HepG2 (cell line): ENCODE results near the gene SIVA1. TPM values are rescaled to one million over a fixed set of nuclear protein-coding genes. Genes with fewer than 3 reads are reported as not detected.
A peak's percentile ranks its signal among the peaks of the same experiment; 100 is the strongest.

Experiments used
- ARNT2 ChIP-seq: sonication (generic); formaldehyde crosslinking; IDR thresholded peaks from 2 replicates; pipeline ENCODE4 v1.8.0; 2022; ENCODE audit warnings: mild to moderate bottlenecking, low read depth, missing genetic modification reagents, moderate library complexity
- CSRNP2 ChIP-seq: sonication (generic); formaldehyde crosslinking; conservative IDR thresholded peaks from 2 replicates; pipeline ENCODE4 v1.8.0; 2022; ENCODE audit warnings: low read depth, missing genetic modification reagents
- GATAD2A ChIP-seq: IDR thresholded peaks from 2 replicates; pipeline ENCODE4 v1.6.1; 2016
- KAT7 ChIP-seq: IDR thresholded peaks from 2 replicates; pipeline ENCODE4 v1.6.1; 2018; ENCODE audit warnings: borderline replicate concordance, missing compliant biosample characterization
- KDM2A ChIP-seq: sonication (generic); formaldehyde crosslinking; IDR thresholded peaks from 2 replicates; pipeline ENCODE4 v1.4.0; 2020; ENCODE audit warnings: low read depth, missing genetic modification reagents, borderline replicate concordance
- NR2C2 ChIP-seq: sonication (generic); formaldehyde crosslinking; IDR thresholded peaks from 2 replicates; pipeline ENCODE4 v1.4.0; 2020; ENCODE audit warnings: missing genetic modification reagents, mild to moderate bottlenecking, moderate library complexity, borderline replicate concordance
- NR2F2 ChIP-seq: IDR thresholded peaks from 2 replicates; pipeline ENCODE4 v1.6.1; 2012; ENCODE audit warnings: low read depth, inconsistent platforms, borderline replicate concordance
- PLRG1 ChIP-seq: fragments of 450-650 bp; conservative IDR thresholded peaks from 2 replicates; pipeline ENCODE4 v1.6.1; 2016
- POGZ ChIP-seq: sonication (generic); formaldehyde crosslinking; IDR thresholded peaks from 2 replicates; pipeline ENCODE4 v1.4.0; 2020; ENCODE audit warnings: mild to moderate bottlenecking, missing genetic modification reagents
- RAD51 ChIP-seq: fragments of 450-650 bp; IDR thresholded peaks from 2 replicates; pipeline ENCODE4 v1.6.1; 2016; ENCODE audit warnings: borderline replicate concordance
- SIN3A ChIP-seq: IDR thresholded peaks from 2 replicates; pipeline ENCODE4 v1.6.1; 2011; ENCODE audit warnings: low read depth, mild to moderate bottlenecking, control low read depth, low read length, borderline replicate concordance
- SKI ChIP-seq: fragments of 450-650 bp; IDR thresholded peaks from one replicate; pipeline ENCODE4 v1.6.1; 2018; ENCODE audit warnings: mild to moderate bottlenecking; ENCODE audit not compliant: partially characterized antibody
- TAF1 ChIP-seq: sonication (generic); formaldehyde crosslinking; IDR thresholded peaks from 2 replicates; pipeline ENCODE4 v1.4.0; 2020; ENCODE audit warnings: missing genetic modification reagents
- YEATS4 ChIP-seq: sonication (generic); formaldehyde crosslinking; IDR thresholded peaks from 2 replicates; pipeline ENCODE4 v1.4.0; 2020; ENCODE audit warnings: missing genetic modification reagents, borderline replicate concordance
- ZBTB25 ChIP-seq: IDR thresholded peaks from 2 replicates; pipeline ENCODE4 v1.6.1; 2018; ENCODE audit warnings: missing genetic modification reagents
- ZBTB8A ChIP-seq: sonication (generic); formaldehyde crosslinking; IDR thresholded peaks from 2 replicates; pipeline ENCODE4 v1.4.0; 2020; ENCODE audit warnings: mild to moderate bottlenecking, low read depth, missing genetic modification reagents, borderline replicate concordance
- ZNF180 ChIP-seq: sonication (generic); formaldehyde crosslinking; IDR thresholded peaks from 2 replicates; pipeline ENCODE4 v1.4.0; 2020; ENCODE audit warnings: low read depth, missing genetic modification reagents, borderline replicate concordance
- ZNF275 ChIP-seq: sonication (generic); formaldehyde crosslinking; IDR thresholded peaks from 2 replicates; pipeline ENCODE4 v1.8.0; 2022; ENCODE audit warnings: missing genetic modification reagents, mild to moderate bottlenecking, inconsistent platforms, borderline replicate concordance
- ZNF510 ChIP-seq: sonication (generic); formaldehyde crosslinking; IDR thresholded peaks from 2 replicates; pipeline ENCODE4 v1.4.0; 2020; ENCODE audit warnings: low read depth, mild to moderate bottlenecking, missing genetic modification reagents
- ZNF543 ChIP-seq: sonication (generic); formaldehyde crosslinking; IDR thresholded peaks from 2 replicates; pipeline ENCODE4 v1.4.0; 2020; ENCODE audit warnings: mild to moderate bottlenecking, missing genetic modification reagents
- ZNF546 ChIP-seq: sonication (generic); formaldehyde crosslinking; conservative IDR thresholded peaks from 2 replicates; pipeline ENCODE4 v1.8.1; 2023; ENCODE audit warnings: mild to moderate bottlenecking, missing genetic modification reagents
- polyA plus RNA-seq, 8 experiments: library from polyadenylated mRNA; depleted of rRNA in 3 of 8; stranded (reverse) in 7 of 8; unstranded in 1 of 8; fragments of >200 nt; fragmentation: Illumina TruSeq in 4 of 8; extraction: Trizol in 4 of 8; gene quantifications; 2 replicates each; pipeline versions ENCODE4 v1.2.1 to v1.2.3, GENCODE V29; 2011 to 2016; ENCODE audit warnings: low read depth in 4 of 8, missing spikeins in 1 of 8, mixed read lengths in 1 of 8; ENCODE audit not compliant: insufficient read depth in 1 of 8
- total RNA-seq, 5 experiments: library from RNA; depleted of rRNA; stranded (reverse); fragments of >200 nt; fragmentation: Illumina TruSeq; extraction: Trizol; gene quantifications; 2 replicates each; pipeline ENCODE4 v1.2.3, GENCODE V29; 2016; ENCODE audit warnings: low read depth in 1 of 5
- TF ChIP-seq, protein P1 (sequence below): sonication (generic); formaldehyde crosslinking; IDR thresholded peaks from 2 replicates; pipeline ENCODE4 v1.5.0; 2020; ENCODE audit warnings: missing genetic modification reagents
- TF ChIP-seq, protein P2 (sequence below): sonication (generic); formaldehyde crosslinking; IDR thresholded peaks from 2 replicates; pipeline ENCODE4 v1.4.0; 2020; ENCODE audit warnings: low read depth, missing genetic modification reagents

SIVA1 gene
- total and polyA plus RNA-seq, 2 of the 13 experiments (the other 11 are each of a cell fraction or from before 2014, with no cell fraction given) = 123 to 186 TPM

DNA sequence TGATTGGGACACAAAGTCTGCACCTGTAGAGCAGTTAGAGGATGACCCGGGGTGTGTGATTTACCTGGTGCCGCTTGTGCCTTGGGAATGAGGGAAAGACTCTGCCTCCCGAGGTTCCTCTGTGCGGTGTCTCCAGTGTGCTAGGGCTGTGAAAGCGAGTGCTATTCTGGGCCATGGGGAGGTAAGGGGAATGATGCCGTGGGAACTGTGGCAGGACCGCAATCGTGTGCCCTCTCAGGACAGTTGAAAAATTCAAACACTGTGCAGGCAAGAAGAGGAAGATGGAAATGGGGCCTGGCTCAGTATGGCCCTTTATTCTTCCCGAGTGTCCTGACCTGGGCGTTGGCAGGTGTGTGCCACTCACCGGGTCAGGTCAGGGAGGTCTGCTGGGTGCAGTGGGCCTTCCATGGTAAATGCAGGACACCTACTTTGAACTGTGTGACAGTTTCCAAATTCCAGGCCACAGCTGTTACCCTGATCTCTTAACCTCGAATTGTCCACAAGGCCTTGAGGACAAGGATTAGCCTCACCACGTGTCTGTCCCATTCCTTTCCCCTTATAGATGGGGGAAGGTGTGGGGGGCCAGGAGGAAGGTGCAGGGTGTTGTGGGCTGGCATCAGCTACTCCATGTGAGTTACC is 1.4 kb downstream of the SIVA1 start (continued):
- TF ChIP-seq SKI (no peak), CSRNP2 (CRISPR knock-in tag) (no peak), ZBTB8A (CRISPR knock-in tag) (no peak), ZBTB25 (CRISPR knock-in tag) (no peak), SIN3A (peak; percentile 15; the same call in 1 of the 2 replicates), NR2C2 (CRISPR knock-in tag) (no peak), ZNF510 (CRISPR knock-in tag) (no peak), NR2F2 (no peak), GATAD2A (no peak), ZNF543 (no peak), KAT7 (CRISPR knock-in tag) (no peak), ZNF180 (CRISPR knock-in tag) (no peak), POGZ (no peak), PLRG1 (no peak), ARNT2 (CRISPR knock-in tag) (no peak), ZNF546 (CRISPR knock-in tag) (no peak), KDM2A (CRISPR knock-in tag) (no peak), YEATS4 (no peak), TAF1 (CRISPR knock-in tag) (no peak), ZNF275 (no peak), RAD51 (no peak)
- TF ChIP-seq, protein P1, sequence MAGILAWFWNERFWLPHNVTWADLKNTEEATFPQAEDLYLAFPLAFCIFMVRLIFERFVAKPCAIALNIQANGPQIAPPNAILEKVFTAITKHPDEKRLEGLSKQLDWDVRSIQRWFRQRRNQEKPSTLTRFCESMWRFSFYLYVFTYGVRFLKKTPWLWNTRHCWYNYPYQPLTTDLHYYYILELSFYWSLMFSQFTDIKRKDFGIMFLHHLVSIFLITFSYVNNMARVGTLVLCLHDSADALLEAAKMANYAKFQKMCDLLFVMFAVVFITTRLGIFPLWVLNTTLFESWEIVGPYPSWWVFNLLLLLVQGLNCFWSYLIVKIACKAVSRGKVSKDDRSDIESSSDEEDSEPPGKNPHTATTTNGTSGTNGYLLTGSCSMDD (CRISPR knock-in tag) = no peak
- TF ChIP-seq, protein P2, sequence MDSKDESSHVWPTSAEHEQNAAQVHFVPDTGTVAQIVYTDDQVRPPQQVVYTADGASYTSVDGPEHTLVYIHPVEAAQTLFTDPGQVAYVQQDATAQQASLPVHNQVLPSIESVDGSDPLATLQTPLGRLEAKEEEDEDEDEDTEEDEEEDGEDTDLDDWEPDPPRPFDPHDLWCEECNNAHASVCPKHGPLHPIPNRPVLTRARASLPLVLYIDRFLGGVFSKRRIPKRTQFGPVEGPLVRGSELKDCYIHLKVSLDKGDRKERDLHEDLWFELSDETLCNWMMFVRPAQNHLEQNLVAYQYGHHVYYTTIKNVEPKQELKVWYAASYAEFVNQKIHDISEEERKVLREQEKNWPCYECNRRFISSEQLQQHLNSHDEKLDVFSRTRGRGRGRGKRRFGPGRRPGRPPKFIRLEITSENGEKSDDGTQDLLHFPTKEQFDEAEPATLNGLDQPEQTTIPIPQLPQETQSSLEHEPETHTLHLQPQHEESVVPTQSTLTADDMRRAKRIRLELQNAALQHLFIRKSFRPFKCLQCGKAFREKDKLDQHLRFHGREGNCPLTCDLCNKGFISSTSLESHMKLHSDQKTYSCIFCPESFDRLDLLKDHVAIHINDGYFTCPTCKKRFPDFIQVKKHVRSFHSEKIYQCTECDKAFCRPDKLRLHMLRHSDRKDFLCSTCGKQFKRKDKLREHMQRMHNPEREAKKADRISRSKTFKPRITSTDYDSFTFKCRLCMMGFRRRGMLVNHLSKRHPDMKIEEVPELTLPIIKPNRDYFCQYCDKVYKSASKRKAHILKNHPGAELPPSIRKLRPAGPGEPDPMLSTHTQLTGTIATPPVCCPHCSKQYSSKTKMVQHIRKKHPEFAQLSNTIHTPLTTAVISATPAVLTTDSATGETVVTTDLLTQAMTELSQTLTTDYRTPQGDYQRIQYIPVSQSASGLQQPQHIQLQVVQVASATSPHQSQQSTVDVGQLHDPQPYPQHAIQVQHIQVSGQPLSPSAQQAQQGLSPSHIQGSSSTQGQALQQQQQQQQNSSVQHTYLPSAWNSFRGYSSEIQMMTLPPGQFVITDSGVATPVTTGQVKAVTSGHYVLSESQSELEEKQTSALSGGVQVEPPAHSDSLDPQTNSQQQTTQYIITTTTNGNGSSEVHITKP = no peak
